Activated CD4-positive, alpha-beta T cell treated with anti-CD3 and anti-CD28 coated beads, Interleukin-2, amount 50 U/mL, for 24 hours (primary cell): ENCODE measurements around the gene PGM5.

Experiments used
- DNase-seq, 2 donors: peaks; one replicate each; pipeline ENCODE4 v3.0.0-alpha.2; 2020; ENCODE audit warnings: low read depth in 1 of 2, low spot score in 1 of 2

PGM5 gene

DNA sequence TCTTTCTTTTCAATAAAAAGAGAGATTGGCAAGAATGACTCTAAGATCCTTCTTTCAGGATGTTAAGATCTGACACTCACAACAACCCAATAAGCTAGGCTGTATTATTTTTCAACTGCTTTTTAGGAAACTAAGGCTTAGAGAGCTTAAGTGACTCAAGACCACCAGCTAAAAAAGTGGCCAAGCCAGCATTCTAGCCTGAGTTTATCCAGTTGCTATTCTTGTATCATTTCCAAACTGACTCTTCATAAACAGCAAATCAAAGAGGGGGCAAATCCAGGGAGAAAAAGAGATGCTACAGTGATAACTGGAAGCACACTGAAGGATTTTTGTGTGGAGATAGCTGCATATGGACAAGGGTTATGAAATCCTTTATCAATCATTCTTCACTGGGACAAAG, 137.1 kb downstream of the PGM5 start:
- no peak for DNase-seq

DNA sequence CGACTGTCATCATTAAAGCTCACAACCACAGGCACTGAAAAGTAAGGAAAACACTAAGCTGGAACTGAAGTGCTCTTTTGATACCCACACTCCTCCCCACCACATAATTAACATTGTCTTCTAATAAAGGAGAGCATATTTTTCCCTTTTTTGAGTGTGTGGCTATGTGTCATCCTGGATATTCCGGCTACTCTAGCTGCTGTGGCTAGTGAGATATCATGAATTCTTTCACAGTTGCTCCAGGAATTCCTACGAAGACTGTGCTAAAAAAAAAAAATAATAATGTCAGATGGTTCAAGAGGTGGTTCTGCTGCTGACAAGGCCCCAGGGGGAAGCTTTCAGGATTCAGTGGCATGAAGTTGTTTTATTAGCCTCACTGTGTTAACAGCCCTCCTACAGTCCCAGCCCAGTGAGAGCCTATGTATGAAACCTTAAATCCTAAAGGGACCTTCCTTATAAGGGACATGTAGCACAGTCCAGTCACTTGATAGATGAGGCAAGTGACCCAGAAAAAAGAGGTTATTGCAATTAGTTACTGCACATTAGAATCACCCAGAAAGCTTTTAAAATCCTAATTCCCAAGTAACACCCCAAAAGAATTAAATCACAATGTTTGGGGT, 137.7 kb downstream of the PGM5 start:
- DNase-seq = no peak

DNA sequence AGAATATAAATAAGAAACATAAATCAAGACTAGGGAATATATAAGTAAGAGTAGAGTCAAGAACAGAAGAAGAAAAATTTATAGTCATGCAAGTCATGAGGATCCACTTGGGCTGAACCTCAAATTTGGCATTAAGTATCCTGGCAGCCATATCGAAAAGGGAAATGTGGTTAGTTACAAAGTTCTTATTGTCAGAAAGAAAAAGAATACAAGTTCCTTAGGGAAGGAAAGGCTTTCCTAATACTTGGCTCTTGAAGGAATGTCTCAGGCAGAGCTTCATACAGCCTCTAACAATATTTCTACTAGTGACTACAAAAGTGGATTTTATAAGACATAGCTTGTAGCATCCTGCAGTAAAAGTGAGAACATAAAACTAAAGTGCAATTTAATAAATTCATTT, 138.8 kb downstream of the PGM5 start:
- no peak for DNase-seq

DNA sequence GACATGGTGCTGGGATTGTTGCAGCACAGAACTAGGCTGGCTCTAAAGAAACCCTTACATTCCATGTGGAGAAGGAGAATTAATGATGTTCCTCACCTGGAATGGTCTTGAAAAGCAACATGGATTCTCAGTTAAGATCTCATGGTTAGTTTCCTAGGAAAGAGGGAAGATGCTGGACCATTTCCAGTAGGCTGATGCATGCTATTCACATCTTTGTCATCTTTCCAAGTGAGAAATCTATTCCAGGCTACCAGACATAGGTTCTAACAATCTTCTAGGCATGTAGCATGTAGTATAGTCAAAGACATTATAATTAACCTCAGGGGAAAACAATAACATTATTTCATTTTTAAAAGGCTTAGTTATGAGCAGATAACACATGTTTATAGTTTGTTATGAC, 139.9 kb downstream of the PGM5 start:
- DNase-seq = no peak

DNA sequence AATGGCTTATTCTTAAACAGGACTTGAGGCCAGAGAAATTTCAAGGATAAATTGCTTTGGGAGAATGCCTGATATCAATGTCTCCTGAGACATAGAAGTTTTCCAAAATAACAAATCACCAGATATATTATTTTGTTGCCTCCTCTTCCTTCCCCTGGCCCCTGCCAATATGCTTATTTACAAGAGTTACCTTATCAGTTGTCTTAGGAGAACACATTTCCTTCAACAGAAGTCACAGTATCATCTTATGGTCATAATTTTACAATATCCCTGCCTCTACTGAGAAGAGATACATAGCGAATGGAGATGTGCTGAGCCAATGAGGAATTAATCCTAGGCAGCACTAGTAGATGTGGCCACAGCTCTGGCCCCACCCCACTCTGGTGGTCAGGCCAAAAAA, 141.2 kb downstream of the PGM5 start:
- no peak for DNase-seq

DNA sequence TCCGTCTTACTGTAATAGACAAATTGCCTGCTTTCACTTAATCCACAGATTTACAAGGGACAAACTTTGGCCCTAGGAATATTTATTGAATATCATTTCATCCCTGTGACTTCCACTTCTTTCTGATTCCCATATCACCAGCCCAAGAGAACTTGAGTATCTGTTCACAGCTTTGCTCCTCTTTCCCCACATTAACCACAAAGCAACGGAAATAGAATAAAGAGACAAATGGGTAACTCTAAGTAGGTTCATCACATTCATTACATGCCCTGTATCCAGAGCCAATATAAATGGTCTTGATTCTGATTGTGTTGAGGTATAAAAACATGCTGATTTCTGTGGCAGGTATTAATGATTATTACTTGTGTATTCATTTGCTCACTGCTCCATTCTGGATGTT, 142.4 kb downstream of the PGM5 start:
- no peak for DNase-seq

DNA sequence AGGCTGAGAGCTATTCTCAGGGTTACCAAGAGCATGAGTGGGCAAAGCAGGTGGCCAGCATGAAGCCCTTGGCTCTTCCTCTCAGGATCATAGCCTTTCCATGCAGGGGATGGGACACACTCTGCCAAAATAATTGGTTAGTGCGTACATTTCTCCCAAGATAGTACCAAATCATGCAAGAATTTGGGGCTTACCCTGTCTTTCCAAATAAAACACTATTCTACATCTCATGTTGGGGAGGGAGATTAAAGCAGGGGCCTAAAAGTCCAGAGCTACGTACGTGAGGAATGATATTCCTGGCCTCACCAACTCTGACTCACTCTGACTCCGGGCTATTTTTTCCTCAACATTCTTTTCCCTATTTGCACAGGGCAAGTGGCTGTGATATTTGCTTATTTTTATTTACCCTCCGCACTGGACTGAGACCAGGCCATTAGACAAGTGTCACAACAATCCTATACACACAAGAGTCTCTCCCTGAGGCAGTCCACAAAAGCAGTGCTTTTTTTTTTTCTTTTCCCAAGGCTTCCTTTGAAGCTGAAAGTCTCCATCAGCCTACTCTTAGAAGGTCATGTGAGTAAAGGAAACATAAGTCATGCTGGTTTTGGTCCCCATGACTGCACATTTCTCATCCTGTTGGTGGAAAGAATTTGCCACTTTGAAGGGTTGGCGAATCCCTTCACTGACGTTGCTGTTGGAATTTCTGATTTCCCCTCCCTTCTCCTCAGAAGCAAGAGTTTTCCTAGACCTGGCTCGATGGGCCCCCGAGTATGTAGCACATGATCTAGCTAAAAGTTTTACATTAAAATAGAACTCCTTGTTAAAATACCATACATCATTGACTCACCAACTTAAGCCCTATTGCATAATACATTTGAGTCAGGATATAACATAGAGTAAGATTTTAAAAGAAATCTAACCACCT, 144.3 kb downstream of the PGM5 start:
- DNase-seq = no peak

DNA sequence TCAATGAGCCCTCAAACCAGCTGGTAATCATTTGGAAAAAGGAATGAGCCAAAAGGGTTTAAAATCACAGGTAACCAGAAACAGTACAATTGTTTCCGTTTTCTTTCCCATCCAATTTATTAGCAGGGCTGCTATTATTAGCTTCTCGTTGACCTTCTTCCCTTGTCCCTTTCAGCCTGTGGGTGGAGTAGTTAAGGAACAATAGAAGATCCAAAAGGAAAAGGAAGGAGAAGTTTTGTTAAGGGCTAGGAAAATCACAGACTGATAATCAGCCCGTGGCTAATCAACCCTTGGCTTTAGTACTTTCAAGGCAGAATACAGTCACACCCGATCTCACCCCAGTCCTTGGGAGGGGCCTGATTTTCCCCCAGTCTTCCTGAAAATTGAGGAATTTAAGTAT, 145.9 kb downstream of the PGM5 start:
- no peak for DNase-seq

DNA sequence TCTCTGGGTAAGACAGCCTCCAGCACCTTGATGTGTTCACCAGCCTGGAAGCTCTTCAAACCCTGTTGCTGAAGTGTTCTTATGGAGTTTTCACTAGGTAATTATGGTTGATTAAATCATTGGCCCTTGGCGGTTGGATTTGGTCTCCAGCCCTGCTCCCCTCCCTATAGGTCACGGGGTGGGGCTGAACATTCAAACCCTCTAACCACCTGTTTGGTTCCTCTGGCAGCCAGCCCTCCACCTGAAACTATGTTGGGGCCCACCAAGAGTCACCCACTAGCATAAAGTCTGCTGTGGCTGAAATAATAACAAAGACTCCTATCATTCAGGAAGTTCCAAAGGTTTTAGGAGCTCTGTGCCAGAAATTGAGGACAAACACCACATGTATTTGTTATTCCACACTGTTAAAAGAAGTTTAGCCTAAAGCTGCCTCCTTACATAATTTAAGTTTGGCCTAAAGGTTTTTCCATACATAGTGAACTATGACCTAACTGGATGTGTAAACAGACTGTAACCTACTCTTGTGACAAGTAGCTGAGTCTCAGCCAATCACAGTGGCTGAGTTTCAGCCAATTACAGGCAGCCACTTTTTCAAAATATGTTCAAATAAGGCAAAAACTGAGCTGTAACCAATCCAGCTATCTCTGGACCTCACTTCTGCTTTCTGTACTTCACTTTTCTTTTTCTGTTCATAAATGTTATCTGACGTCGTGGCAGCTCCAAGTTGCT, 149.4 kb downstream of the PGM5 start:
- DNase-seq = no peak

DNA sequence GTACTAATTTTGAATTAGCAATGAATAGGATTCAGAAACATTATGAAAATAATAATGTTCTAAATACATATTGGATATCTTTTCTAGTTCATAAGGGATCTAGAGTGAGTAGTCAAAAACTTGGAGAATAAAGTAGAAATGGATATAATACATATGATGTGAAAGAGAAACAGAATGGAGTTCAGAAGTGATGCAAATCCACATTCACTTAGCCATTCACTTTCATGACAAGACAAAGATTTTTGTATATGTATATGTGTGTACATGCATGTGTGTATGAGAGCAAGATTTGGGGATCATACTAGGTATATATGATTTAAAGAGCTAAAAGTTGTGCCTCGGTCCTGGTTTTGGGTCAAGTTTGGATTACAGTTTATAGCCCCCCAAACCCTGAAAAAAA, 150.1 kb downstream of the PGM5 start:
- no peak for DNase-seq

DNA sequence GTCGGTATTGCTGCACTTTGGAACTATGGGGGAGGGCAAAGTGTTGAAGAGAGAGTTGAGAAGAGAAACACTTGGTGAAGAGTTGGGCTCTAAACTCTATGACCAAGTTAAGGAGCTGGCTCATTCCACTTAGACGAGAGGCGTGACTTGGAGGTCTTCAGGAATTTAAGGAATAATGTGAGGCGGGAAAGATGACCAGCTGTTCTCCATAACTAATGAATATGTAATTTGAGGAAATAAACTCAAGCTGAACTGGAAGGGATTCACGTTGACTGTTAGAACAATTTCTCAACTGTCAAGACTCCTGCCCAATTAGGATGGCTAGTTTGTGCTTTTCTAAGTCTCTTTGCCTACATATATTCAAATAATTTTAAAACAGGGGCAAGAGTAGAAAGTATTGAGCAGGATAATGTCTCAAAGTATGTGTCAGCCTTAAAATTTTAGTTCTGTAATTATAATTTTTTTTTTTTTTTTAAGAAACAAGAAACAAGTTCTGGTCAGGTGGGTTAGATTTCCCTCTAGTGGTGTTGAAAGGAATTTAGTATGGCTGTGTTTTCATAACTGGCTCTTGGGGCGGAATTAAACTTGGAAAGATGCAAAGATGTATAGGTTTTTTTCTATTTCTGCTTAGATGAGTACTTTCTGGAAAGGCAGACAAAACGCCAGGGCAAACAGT, 150.9 kb downstream of the PGM5 start:
- no peak for DNase-seq

DNA sequence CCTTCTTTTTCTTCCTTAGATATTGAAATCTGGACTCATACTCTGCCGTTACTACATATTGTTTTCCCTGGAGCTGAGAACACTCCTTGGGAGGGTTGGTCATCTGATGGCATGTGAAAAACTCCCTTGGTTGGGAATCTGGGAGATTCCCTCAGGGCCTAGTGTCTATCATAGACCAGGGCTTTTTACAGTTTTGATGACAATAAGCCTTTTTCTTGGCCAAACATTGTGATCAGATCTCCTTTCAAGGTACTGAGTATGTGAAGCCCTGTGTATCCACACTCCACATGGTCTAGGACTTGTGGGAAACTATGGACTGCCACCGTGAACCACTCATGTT, 151.4 kb downstream of the PGM5 start:
- DNase-seq = no peak

DNA sequence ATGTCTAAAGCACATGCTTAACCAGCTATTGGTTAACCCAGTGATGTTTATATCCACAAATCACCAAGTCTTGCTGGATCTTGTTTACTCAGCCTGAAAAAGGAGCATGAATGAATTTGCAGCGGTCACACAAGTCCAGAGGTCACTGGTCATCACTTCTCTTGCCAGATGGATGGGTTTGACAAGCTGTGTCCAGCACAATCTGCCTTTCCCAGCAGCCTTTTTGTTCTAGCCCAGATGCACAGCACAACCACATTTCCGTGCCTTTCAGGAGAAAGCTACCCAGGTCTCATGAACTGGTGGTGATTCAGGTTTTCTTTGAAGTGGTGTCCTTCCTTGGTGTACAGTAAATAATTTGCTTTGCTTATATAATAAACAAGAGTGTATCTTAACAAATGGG, 152.1 kb downstream of the PGM5 start:
- DNase-seq = no peak

DNA sequence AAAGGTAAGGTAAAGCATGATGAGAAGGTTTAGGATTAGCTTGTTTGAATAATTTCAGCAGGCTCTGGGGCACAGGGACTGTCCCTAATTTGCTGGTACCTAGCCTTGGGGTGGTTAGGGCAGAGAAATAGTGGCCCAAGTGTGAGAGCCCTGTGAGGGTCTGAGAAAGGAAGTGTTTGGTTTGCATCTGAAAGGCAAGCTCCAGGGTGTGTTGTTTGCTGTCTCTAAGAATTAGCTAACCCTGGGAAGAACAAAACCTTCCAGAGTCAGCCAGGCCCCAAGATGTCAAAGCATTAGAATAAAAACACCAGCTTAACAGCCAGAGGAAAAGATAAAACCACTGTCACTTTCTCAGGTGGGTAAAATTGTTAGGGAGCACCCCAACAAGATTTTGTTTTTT, 153.3 kb downstream of the PGM5 start:
- DNase-seq = no peak

DNA sequence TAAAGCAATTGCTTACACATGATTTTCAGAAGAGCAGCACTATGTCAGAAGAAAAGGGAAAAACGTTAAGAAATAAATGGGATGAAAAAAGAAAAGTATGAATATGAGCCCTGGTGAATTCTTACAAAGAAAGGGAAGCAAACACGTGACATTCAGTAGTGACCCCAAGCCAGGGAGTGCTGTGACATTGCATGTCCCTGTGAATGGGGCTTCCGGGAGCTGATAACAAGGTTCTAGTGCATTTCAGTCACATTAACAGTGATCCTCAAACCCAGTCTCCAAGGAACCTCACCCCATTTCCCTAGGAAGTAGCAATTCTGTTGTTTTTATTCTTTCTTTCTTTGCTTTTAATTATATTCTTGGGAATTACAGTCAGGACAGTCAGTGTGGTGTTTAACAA, 157.0 kb downstream of the PGM5 start:
- DNase-seq = no peak

DNA sequence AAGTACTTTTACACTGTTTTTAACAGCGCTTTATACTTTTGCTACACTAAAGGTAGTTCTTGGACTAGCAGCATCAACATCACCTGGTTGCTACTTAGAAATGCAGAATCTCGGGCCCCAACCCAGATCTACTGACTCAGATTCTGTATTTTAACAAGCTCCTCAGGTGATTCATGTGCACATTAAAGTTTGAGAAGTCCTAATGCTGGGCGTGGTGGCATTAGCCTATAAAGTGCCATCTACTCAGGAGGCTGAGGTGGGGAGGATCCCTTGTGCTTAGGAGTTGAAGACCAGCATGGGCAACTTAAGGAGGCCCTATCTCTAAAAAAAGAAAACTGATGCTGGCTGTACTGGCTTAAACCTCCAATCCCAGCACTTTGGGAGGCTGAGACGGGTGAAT, 157.6 kb downstream of the PGM5 start:
- no peak for DNase-seq

DNA sequence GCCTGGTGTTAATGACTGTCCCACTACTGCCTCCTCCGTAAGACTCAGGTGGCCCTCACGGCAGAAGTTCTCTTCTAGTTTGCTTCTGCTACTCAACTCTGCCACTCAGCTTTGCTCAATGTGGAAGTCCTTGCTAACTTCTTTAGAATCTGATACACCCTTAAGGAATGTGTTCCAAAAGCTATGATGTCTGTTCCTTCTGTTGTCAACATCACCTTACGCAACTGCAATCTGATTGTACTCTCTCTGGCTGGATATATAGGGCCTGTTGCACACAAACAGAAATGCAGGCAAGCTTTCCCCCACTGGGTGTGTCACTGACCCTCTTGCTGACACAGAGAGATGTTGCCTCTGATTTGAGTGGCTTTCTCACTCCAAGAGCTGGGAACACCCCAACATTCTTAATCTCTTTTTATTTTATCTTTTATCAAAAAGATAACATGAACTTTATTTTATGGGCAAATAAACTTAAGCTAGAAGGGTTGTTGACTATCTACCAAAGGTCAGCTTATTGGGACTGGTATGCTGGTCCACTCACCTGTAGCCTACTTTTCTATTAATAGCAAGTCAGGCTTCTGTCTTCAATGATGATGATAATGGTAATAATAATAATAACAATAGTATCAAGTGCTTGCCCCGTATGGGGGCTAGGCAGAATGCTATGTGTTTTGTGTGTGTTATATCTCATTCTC, 159.1 kb downstream of the PGM5 start:
- DNase-seq = no peak

DNA sequence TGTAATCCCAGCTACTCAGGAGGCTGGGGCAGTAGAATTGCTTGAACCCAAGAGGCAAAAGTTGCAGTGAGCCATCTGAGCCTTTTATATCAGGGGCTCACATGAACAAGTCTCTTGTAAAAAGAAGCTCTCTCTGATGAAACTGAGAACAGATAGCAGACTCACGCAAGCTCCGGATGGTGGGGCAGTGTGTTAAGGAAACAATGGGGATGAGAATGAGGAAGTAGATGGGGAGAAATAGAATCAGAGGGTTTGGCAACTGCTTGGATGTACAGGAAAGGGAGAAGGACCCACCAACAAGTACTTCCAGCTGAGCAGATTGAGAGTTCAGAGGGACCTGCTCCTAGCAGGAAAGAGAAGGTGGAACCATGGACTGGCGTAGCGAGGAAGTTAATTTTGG, 165.7 kb downstream of the PGM5 start:
- no peak for DNase-seq

DNA sequence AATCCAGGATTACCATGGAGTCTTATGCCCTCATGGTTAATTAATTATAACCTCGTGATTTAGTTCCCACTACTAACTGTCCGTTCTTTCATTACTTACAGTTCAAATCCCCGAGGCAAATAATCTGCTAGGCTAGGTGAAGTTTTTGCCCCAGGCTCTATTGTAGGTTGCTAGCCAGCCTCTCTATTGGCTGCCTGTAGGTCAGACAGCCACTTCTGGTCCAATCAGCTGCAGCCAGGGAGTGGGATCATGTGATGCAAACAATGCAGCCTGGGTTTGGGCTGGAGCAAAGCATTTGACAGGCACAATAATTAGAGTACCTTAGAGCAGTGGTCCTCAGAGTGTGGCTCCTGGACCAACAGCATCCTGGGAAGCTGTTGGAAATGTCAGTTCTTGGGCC, 166.5 kb downstream of the PGM5 start:
- no peak for DNase-seq

DNA sequence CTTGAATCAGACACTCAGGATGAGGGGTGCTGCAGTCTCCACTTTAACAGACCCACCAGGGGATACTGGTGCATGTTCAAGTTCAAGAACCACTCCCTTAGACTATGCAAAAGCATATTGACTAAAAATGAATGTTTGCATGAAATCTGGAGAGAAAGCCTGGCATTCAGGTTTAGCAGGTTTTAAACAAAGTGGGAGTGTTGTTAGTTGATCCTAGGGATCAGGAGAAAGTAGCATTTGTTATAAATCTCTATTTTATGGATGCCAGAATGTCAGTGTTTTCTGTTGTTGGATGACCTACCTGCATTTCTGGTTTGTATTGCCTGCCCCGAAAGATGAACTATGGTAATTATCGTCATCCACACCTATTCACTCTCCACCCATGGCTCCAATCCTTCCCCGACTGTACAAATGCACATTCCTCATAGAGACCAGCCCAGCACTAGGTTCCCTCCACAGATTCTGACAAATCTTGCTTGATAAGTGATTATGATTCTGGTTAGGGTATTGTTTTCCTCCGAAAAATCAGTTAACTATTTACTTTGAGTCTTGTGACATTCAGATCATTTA, 167.0 kb downstream of the PGM5 start:
- no peak for DNase-seq

DNA sequence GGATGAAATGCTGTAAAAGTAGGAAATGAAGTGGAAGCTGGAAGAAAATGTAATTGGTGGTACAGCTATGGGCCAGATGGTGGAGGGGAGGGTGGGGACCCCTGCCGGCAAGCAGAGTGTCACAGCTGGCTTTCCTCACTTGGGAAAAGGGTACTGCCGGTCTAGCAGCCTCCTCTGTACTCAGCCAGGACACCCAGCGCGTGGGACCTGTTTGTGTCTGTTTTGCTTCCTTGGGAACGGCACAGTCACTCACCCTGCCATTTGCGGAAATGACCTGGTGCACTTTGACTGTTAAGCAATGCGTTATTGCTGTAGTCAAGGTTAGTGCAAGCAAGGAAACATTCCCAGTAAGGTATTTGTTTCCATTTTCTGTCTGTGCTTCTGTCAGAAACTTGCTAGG, 174.2 kb downstream of the PGM5 start:
- DNase-seq = no peak
